IMR-90 (cell line): ENCODE data around the gene FOSB. TPM values are rescaled to one million over a fixed set of nuclear protein-coding genes. Genes with fewer than 3 reads are reported as not detected.
A peak's percentile ranks its signal among the peaks of the same experiment; 100 is the strongest.

Source experiments
- ATAC-seq: fragments of 200-7000 bp; cut with Tn5 transposase; 2 replicates; pipeline ENCODE4 v1.9.1; 2020; ENCODE audit warnings: low read depth, mild to moderate bottlenecking, moderate library complexity
- BruUV-seq: library from RNA; stranded (reverse); fragments of 400-500 nt; replicated peaks from 2 replicates; lab custom pipeline; 2021; lab: Mats Ljungman, UMichigan
- CTCF ChIA-PET: fragments of 300-600 bp; formaldehyde crosslinking; extraction: SDS; loops from one replicate; lab custom pipeline; 2021; ENCODE audit warnings: antibody characterized with exemption; lab: Yijun Ruan, JAX
- POLR2A ChIA-PET: fragments of 300-600 bp; sonication (Branson Sonifier 250); formaldehyde crosslinking; loops from one replicate; lab custom pipeline; 2022; ENCODE audit warnings: antibody characterized with exemption; ENCODE audit not compliant: unreplicated experiment; lab: Charles Lee
- DNase-seq: peaks from one replicate; pipeline ENCODE4 v3.0.0; 2013
- H2AFZ ChIP-seq: replicated peaks from 2 replicates; pipeline ENCODE3; 2013; ENCODE audit warnings: low read length, mild to moderate bottlenecking; ENCODE audit not compliant: poor library complexity
- H2AK5ac ChIP-seq: 2 replicates; pipeline ENCODE4 v1.6.1; 2013; ENCODE audit warnings: low read depth, low read length, inconsistent platforms
- H2AK9ac ChIP-seq: replicated peaks from 2 replicates; pipeline ENCODE3; 2013; ENCODE audit warnings: mild to moderate bottlenecking, low read depth, low read length, moderate library complexity; ENCODE audit not compliant: poor library complexity
- H2BK120ac ChIP-seq: 2 replicates; pipeline ENCODE4 v1.6.1; 2013; ENCODE audit warnings: low read depth, low read length, inconsistent platforms
- H2BK15ac ChIP-seq: 3 replicates; pipeline ENCODE4 v1.6.1; 2013; ENCODE audit warnings: low read depth, low read length, inconsistent platforms
- H2BK20ac ChIP-seq: 2 replicates; pipeline ENCODE4 v1.6.1; 2013; ENCODE audit warnings: low read depth, mild to moderate bottlenecking, inconsistent platforms, low read length, moderate library complexity
- H2BK5ac ChIP-seq: 2 replicates; pipeline ENCODE4 v1.6.1; 2013; ENCODE audit warnings: mild to moderate bottlenecking, low read depth, low read length, inconsistent platforms; ENCODE audit not compliant: poor library complexity, severe bottlenecking
- H3K14ac ChIP-seq: replicated peaks from 2 replicates; pipeline ENCODE4 v1.6.1; 2013; ENCODE audit warnings: low read depth, low read length, inconsistent platforms
- H3K18ac ChIP-seq: 2 replicates; pipeline ENCODE4 v1.6.1; 2013; ENCODE audit warnings: low read depth, low read length, control low read depth
- H3K23ac ChIP-seq: 2 replicates; pipeline ENCODE4 v1.6.1; 2013; ENCODE audit warnings: low read depth, low read length, inconsistent platforms
- H3K27ac ChIP-seq: 2 replicates; pipeline ENCODE4 v1.5.1; 2013; ENCODE audit warnings: mild to moderate bottlenecking, control low read depth, low read length; ENCODE audit not compliant: insufficient read depth
- H3K27me3 ChIP-seq: 2 replicates; pipeline ENCODE4 v1.6.1; 2013; ENCODE audit warnings: low read length; ENCODE audit not compliant: control insufficient read depth, insufficient read depth
- H3K36me3 ChIP-seq: 2 replicates; pipeline ENCODE4 v1.6.1; 2013; ENCODE audit warnings: low read length, mixed read lengths; ENCODE audit not compliant: control insufficient read depth, insufficient read depth
- H3K4ac ChIP-seq: 2 replicates; pipeline ENCODE4 v1.6.1; 2013; ENCODE audit warnings: low read depth, low read length, inconsistent platforms
- H3K4me1 ChIP-seq: 2 replicates; pipeline ENCODE4 v1.6.1; 2013; ENCODE audit warnings: low read length, mixed read lengths; ENCODE audit not compliant: control insufficient read depth, insufficient read depth
- H3K4me2 ChIP-seq: 2 replicates; pipeline ENCODE4 v1.6.1; 2013; ENCODE audit warnings: low read depth, mild to moderate bottlenecking, control low read depth, low read length, moderate library complexity
- H3K4me3 ChIP-seq: 2 replicates; pipeline ENCODE4 v1.5.1; 2013; ENCODE audit warnings: low read depth, mild to moderate bottlenecking, control low read depth, low read length, moderate library complexity; ENCODE audit not compliant: insufficient read depth
- H3K56ac ChIP-seq: 2 replicates; pipeline ENCODE4 v1.6.1; 2013; ENCODE audit warnings: low read length, inconsistent platforms; ENCODE audit not compliant: insufficient read depth; ENCODE audit errors: extremely low read depth
- H3K79me1 ChIP-seq, 2 experiments: 2 replicates each; pipeline ENCODE4 v1.6.1; 2013; ENCODE audit warnings: low read length in 2 of 2, inconsistent platforms in 1 of 2, low read depth in 1 of 2
- H3K9ac ChIP-seq: 2 replicates; pipeline ENCODE4 v1.6.1; 2013; ENCODE audit warnings: low read depth, low read length, control low read depth
- H3K9me1 ChIP-seq: 2 replicates; pipeline ENCODE4 v1.6.1; 2013; ENCODE audit warnings: low read length, inconsistent platforms; ENCODE audit not compliant: insufficient read depth
- H3K9me3 ChIP-seq: 2 replicates; pipeline ENCODE4 v1.6.1; 2013; ENCODE audit warnings: low read length; ENCODE audit not compliant: control insufficient read depth, insufficient read depth
- H4K20me1 ChIP-seq: 2 replicates; pipeline ENCODE4 v1.6.1; 2013; ENCODE audit warnings: low read length, inconsistent platforms; ENCODE audit not compliant: insufficient read depth
- H4K5ac ChIP-seq: 2 replicates; pipeline ENCODE4 v1.6.1; 2013; ENCODE audit warnings: mild to moderate bottlenecking, low read depth, low read length, control low read depth
- H4K8ac ChIP-seq, 2 experiments: 2 replicates each; pipeline ENCODE4 v1.6.1; 2013; ENCODE audit warnings: low read depth in 2 of 2, low read length in 2 of 2, control low read depth in 1 of 2, inconsistent platforms in 1 of 2
- H4K91ac ChIP-seq: 2 replicates; pipeline ENCODE4 v1.6.1; 2013; ENCODE audit warnings: low read depth, low read length, inconsistent platforms; ENCODE audit not compliant: insufficient read depth
- CEBPB ChIP-seq: IDR thresholded peaks from 2 replicates; pipeline ENCODE4 v1.6.1; 2012; ENCODE audit warnings: low read depth, low read length, improper control_type of control experiment
- ELK1 ChIP-seq: fragments of 150-350 bp; IDR thresholded peaks from 2 replicates; pipeline ENCODE4 v1.6.1; 2016; ENCODE audit warnings: low read depth, mild to moderate bottlenecking, low read length, moderate library complexity, borderline replicate concordance
- MAFK ChIP-seq: IDR thresholded peaks from 2 replicates; pipeline ENCODE4 v1.6.1; 2012; ENCODE audit warnings: low read depth, low read length, improper control_type of control experiment
- MAZ ChIP-seq: IDR thresholded peaks from 2 replicates; pipeline ENCODE4 v1.6.1; 2012; ENCODE audit warnings: low read depth, mild to moderate bottlenecking, low read length, improper control_type of control experiment, moderate library complexity, borderline replicate concordance
- POLR2A ChIP-seq: IDR thresholded peaks from 2 replicates; pipeline ENCODE4 v1.6.1; 2012; ENCODE audit warnings: mild to moderate bottlenecking, low read depth, low read length
- RCOR1 ChIP-seq: IDR thresholded peaks from 2 replicates; pipeline ENCODE4 v1.6.1; 2012; ENCODE audit warnings: mild to moderate bottlenecking, low read length, improper control_type of control experiment; ENCODE audit not compliant: insufficient replicate concordance
- SMC3 ChIP-seq: fragments of 150-350 bp; IDR thresholded peaks from 2 replicates; pipeline ENCODE4 v1.6.1; 2016; ENCODE audit warnings: low read depth, mild to moderate bottlenecking, antibody characterized with exemption, low read length, moderate library complexity
- WGBS, 2 experiments: methylation state at CpG; one replicate each; pipeline versions ENCODE4 v1.1.5 to v1.1.7; 2013; ENCODE audit warnings: missing lambda C conversion rate in 2 of 2; ENCODE audit not compliant: insufficient read length in 1 of 2; ENCODE audit errors: extremely low coverage in 2 of 2; 5-methylcytosine and 5-hydroxymethylcytosine counted together
- dilution Hi-C: fragments of 300-500 bp; cut with HindIII; formaldehyde crosslinking; loops from one replicate; pipeline ENCODE4 v1.14.3; 2018; ENCODE audit warnings: low sequenced_read_pairs; ENCODE audit not compliant: unreplicated experiment
- in situ Hi-C: fragments of 300-500 bp; cut with MboI; formaldehyde crosslinking; loops from 3 replicates; pipeline ENCODE4 v1.14.3; 2019; ENCODE audit warnings: low sequenced_read_pairs, inconsistent platforms, mixed read lengths
- intact Hi-C: fragments of 100-400 bp; cut with micrococcal nuclease; formaldehyde crosslinking; loops from 2 replicates; pipeline ENCODE4 v1.10.0; 2022
- polyA plus RNA-seq, 3 experiments: library from polyadenylated mRNA; depleted of rRNA; stranded (reverse); fragments of >200 nt; gene quantifications; 2 replicates each; pipeline ENCODE4 v1.2.3, GENCODE V29; 2012; ENCODE audit warnings: low replicate concordance in 1 of 3
- total RNA-seq: library from RNA; depleted of rRNA; stranded (reverse); fragments of >200 nt; gene quantifications from 2 replicates; pipeline ENCODE4 v1.2.3, GENCODE V29; 2012

Gene FOSB
- total and polyA plus RNA-seq, 2 of the 4 experiments (the other 2 are of a cell fraction), result 11.1 to 15.6 TPM

GRCh38 chr19:45440259-45440638, 27.5 kb upstream of the FOSB start (continued):
- no peak for TF ChIP-seq SMC3
- no peak for TF ChIP-seq MAFK
- no peak for TF ChIP-seq CEBPB
- no peak for TF ChIP-seq POLR2A

- DNase-seq (peak; percentile 57), ATAC-seq (no peak)
- H3K36me3 ChIP-seq, result no peaks in the 10 kb centered on the region
- no peak overlapping the region for H3K9ac ChIP-seq
- H4K8ac ChIP-seq, result peak overlapping the region in 1 of 2 experiments; percentile 97; a peak in 2 of 4 replicates
- no TSS peak for BruUV-seq
- no peak overlapping the region for H4K5ac ChIP-seq
- H2AFZ ChIP-seq, result peak overlapping the region; percentile 85
- no peaks in the 10 kb centered on the region for H3K9me3 ChIP-seq
- H3K56ac ChIP-seq, result no peak overlapping the region
- no peak overlapping the region for H2BK5ac ChIP-seq
- H3K4me3 ChIP-seq, result no peak overlapping the region
- peak overlapping the region; percentile 60; the same call in 1 of the 2 replicates for H3K4ac ChIP-seq
- no peak overlapping the region for H2BK120ac ChIP-seq
- ChIA-PET CTCF (interaction anchor here (0.6 to 3.3 kb wide), 2 partner anchors 12 to 38 kb away, joined by 3 to 87 read pairs; no protein-coding TSS in a partner anchor), POLR2A (no interaction called here)
- dilution Hi-C loops (no loop called here), intact Hi-C loops (loop anchor here (1.0 kb wide), 1 partner anchor 26 kb away; the partner anchor contains the start of gene FOSB), in situ Hi-C loops (loop anchor here (5.0 kb wide), 1 partner anchor 36 kb away; no protein-coding TSS in a partner anchor)
- no peaks in the 10 kb centered on the region for H4K20me1 ChIP-seq
- no peak overlapping the region for H3K4me2 ChIP-seq
- TF ChIP-seq RCOR1 (no peak), MAZ (no peak), POLR2A (no peak), ELK1 (no peak)
- H2BK15ac ChIP-seq, result peak overlapping the region; percentile 11; the same call in 1 of the 3 replicates
- H2AK9ac ChIP-seq, result peak overlapping the region; percentile 52
- H3K14ac ChIP-seq, result no peak overlapping the region
- H3K27me3 ChIP-seq, result no peaks in the 10 kb centered on the region
- no peaks in the 10 kb centered on the region for H3K9me1 ChIP-seq
- no peak overlapping the region for H3K27ac ChIP-seq
- H3K23ac ChIP-seq, result no peak overlapping the region
- peak overlapping the region; percentile 59 for H4K91ac ChIP-seq
- H3K79me1 ChIP-seq, result peaks cover 0 to 25% of the 10 kb centered on the region in 2 experiments; a peak in 2 of 4 replicates
- peak overlapping the region; percentile 99; the same call in 1 of the 2 replicates for H2AK5ac ChIP-seq
- WGBS, 2 experiments, result 93% methylated on average over 5 of the region's 9 CpGs; no CpG with 5 or more reads in 1 of the 2 experiments
- H3K4me1 ChIP-seq, result peaks cover 17% of the 10 kb centered on the region
- peak overlapping the region; percentile 1; the same call in 1 of the 2 replicates for H2BK20ac ChIP-seq
- no peak overlapping the region for H3K18ac ChIP-seq
Observed at GRCh38 chr19:45440873-45441654, 26.7 kb upstream of the FOSB start.
